ENCODE measurements around the gene MAN1A1. TPM values are rescaled to one million over a fixed set of nuclear protein-coding genes. Genes with fewer than 3 reads are reported as not detected.

Gene MAN1A1
- total RNA-seq, 2 experiments from 2014 or later: 13.7 to 13.9 TPM

DNA sequence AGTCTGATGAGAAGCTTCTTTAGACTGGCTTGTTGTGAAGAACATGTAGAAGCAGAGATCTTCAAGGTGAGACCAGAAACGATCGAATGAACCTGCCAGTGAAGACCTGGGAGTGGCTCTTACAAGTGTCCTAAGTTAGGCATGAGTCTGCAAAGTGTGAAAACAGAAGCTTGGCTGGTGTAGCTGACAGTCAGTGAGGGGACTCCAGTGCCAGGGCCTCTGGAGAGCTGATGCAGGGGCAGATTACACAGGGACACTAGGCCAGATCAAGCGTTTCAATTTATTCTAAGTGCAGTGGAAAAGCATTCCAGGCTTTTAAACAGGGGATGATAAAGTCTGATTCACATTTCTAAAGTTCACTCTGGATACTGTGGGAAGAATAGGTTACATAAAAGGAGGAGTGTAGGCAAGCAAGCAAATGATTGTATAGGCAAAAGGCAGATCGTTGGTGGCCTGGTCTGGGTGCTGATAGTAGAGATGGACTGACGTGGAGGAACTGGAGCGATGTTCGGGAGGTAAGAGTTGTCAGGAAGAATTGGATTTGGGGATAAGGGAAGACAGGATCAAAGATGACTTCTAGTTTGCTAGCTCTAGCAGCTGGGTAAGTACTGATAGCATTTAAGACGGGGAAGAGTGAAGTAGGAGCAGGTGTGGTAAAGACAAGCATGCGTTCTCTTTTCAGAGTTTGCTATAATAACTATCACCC lies 133.5 kb downstream of the MAN1A1 start:
- H3K4me1 Mint-ChIP-seq (ENCODE audit: low read depth): no peaks in the 10 kb centered on the region
- H3K36me3 Mint-ChIP-seq (ENCODE audit: low read depth): peaks cover 2% of the 10 kb centered on the region
- no peak overlapping the region for H3K4me3 Mint-ChIP-seq
- ATAC-seq (no peak), DNase-seq (no peak)
- H3K27ac Mint-ChIP-seq: no peak overlapping the region
- no peaks in the 10 kb centered on the region for H3K9me3 Mint-ChIP-seq (ENCODE audit: insufficient read depth)
- ChIA-PET CTCF (no interaction called here), POLR2A (no interaction called here)
- H3K27me3 Mint-ChIP-seq (ENCODE audit: low read depth): no peaks in the 10 kb centered on the region

DNA sequence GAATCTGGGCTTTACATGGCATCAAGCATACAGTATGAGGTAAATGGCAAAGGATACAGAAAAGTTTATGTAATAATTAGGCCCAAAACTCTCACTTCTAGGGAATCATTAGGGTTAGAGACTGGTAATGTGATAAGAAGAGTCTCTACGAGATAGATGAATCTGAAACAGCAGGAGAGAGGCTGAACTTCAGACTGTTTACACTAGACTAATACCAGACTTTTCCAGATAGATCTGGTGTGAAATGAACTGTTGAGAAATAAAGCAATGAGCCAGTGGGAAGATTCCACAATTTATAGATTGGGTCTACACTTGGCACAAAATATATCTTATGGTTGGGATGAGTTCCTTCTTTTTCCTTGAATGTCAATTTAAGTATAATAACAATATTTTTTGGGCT lies 134.3 kb downstream of the MAN1A1 start:
- H3K36me3 Mint-ChIP-seq (ENCODE audit: low read depth): peaks cover 2% of the 10 kb centered on the region
- DNase-seq: no peak
- ATAC-seq: no peak
- no peak overlapping the region for H3K27ac Mint-ChIP-seq
- H3K9me3 Mint-ChIP-seq (ENCODE audit: insufficient read depth): no peaks in the 10 kb centered on the region
- no peak overlapping the region for H3K4me3 Mint-ChIP-seq
- no peaks in the 10 kb centered on the region for H3K27me3 Mint-ChIP-seq (ENCODE audit: low read depth)
- CTCF ChIA-PET: no interaction called here
- POLR2A ChIA-PET: no interaction called here
- H3K4me1 Mint-ChIP-seq (ENCODE audit: low read depth): no peaks in the 10 kb centered on the region

GRCh38 chr6:119210596-119210995 lies 139.0 kb downstream of the MAN1A1 start:
- H3K4me1 Mint-ChIP-seq (ENCODE audit: low read depth): peaks cover 13% of the 10 kb centered on the region
- no peak overlapping the region for H3K27ac Mint-ChIP-seq
- no peaks in the 10 kb centered on the region for H3K27me3 Mint-ChIP-seq (ENCODE audit: low read depth)
- peaks cover 2% of the 10 kb centered on the region for H3K36me3 Mint-ChIP-seq (ENCODE audit: low read depth)
- no peaks in the 10 kb centered on the region for H3K9me3 Mint-ChIP-seq (ENCODE audit: insufficient read depth)
- CTCF ChIA-PET: interaction anchor here (1.0 to 1.2 kb wide), 2 partner anchors 100 to 141 kb away, joined by 3 read pairs; no protein-coding TSS in a partner anchor
- H3K4me3 Mint-ChIP-seq: no peak overlapping the region
- POLR2A ChIA-PET: no interaction called here
- DNase-seq (no peak), ATAC-seq (no peak)

DNA sequence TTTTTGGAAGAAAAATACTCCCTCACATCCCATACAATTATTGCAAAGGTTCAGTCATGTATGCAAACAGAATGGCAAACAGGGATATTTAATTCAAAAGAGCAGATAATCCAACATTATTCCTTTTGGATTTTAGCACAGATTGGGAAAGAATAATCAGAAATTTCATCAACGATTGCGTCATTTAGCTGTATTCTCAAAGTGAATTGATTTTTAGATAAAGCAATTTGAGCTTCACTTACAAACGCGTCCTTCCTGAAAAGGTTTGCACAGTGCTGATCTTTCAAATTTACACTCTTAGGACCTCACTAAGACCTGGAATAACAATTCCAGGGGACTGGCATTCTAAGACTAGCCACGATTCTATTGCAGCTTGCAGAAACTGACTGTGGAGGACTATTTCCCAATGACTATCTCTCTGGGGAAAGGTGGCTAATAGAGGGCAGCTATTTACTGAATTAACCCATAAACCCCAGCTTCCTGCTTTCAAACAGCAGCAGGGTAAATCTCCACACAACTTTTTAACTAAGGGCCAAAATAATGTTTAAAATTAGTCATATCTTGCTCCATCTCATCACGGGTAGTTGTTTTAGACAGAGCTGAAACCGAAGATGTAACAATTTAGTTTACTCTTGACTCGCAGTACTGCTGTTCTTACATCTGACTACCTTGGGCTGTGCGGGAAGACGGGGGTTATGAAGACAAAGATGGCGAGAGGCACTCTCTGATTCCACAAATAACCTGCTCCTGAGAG lies 139.9 kb downstream of the MAN1A1 start:
- Mint-ChIP-seq H3K27me3 (ENCODE audit: low read depth) (no peaks in the 10 kb centered on the region), H3K4me1 (ENCODE audit: low read depth) (peaks cover 13% of the 10 kb centered on the region), H3K4me3 (no peak overlapping the region), H3K9me3 (ENCODE audit: insufficient read depth) (no peaks in the 10 kb centered on the region), H3K27ac (no peak overlapping the region), H3K36me3 (ENCODE audit: low read depth) (peaks cover 2% of the 10 kb centered on the region)
- DNase-seq (no peak), ATAC-seq (no peak)
- CTCF ChIA-PET: interaction anchor here (0.7 to 1.2 kb wide), 4 partner anchors 9 to 142 kb away, joined by 3 to 4 read pairs (median 3); no protein-coding TSS in a partner anchor
- POLR2A ChIA-PET: no interaction called here

DNA sequence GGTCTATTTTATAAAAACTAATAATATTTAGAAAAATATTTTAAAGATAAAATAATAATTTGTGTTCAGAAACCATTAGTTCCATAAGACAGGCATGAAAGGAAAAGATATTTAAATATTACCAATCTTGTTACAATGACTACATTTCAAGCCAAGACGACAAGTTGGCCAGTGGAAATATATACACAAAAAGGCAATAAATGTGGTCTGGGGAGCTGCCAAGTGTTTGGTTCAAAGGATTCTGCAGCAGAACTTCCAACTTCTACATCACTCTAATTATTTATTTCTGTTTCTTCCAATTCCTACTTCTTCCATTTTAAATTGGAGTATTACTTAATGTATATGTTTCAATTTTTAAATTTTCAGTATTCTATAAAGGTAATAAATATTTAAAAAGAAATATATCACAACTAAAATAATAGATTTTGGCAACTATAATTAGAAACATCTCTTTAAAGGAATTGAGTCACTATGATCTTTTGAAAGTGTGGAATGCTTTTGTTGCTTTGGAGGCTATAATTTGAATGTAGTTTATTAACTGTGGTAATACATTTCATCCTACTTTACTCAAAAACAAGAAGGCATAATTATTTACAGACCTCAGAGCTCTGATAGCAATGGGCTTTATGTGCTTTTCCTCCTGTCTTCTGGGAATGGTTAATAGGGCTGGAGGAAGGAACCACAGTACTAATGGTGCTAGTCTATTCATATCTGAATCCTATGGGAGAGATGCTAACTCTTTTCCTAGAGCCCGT lies 141.4 kb downstream of the MAN1A1 start:
- POLR2A ChIA-PET: no interaction called here
- DNase-seq (no peak), ATAC-seq (no peak)
- Mint-ChIP-seq H3K27me3 (ENCODE audit: low read depth) (no peaks in the 10 kb centered on the region), H3K4me1 (ENCODE audit: low read depth) (peaks cover 13% of the 10 kb centered on the region), H3K27ac (no peak overlapping the region), H3K9me3 (ENCODE audit: insufficient read depth) (no peaks in the 10 kb centered on the region), H3K4me3 (no peak overlapping the region), H3K36me3 (ENCODE audit: low read depth) (peaks cover 8% of the 10 kb centered on the region)
- CTCF ChIA-PET: interaction anchor here (1.1 kb wide), 1 partner anchor 135 kb away, joined by 3 read pairs; no protein-coding TSS in a partner anchor

DNA sequence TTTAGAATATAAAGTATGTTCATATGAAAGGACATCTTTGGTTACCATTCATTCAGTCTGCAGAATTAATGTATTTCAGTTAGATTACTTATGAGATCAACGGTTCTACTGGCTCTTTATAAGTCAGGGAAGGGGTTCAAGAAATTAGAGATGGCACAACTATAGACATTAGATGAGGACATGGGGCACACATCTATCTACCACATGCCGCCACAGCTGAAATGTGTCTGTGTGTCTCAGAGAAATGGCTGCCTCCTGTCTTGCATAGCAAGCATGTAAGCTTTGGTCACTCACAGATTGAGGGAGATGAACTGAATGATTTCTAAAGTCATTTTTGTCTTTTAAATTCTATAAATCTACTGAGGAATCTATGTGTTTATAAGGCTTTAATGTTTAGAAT lies 142.2 kb downstream of the MAN1A1 start:
- POLR2A ChIA-PET: no interaction called here
- H3K36me3 Mint-ChIP-seq (ENCODE audit: low read depth): peaks cover 15% of the 10 kb centered on the region
- CTCF ChIA-PET: no interaction called here
- ATAC-seq: no peak
- H3K9me3 Mint-ChIP-seq (ENCODE audit: insufficient read depth): no peaks in the 10 kb centered on the region
- H3K27ac Mint-ChIP-seq: no peak overlapping the region
- H3K4me1 Mint-ChIP-seq (ENCODE audit: low read depth): peaks cover 13% of the 10 kb centered on the region
- no peak for DNase-seq
- no peaks in the 10 kb centered on the region for H3K27me3 Mint-ChIP-seq (ENCODE audit: low read depth)
- H3K4me3 Mint-ChIP-seq: no peak overlapping the region

GRCh38 chr6:119205911-119206618 lies 143.5 kb downstream of the MAN1A1 start:
- Mint-ChIP-seq H3K4me3 (no peak overlapping the region), H3K27me3 (ENCODE audit: low read depth) (no peaks in the 10 kb centered on the region), H3K27ac (no peak overlapping the region), H3K9me3 (ENCODE audit: insufficient read depth) (no peaks in the 10 kb centered on the region), H3K36me3 (ENCODE audit: low read depth) (peaks cover 13% of the 10 kb centered on the region), H3K4me1 (ENCODE audit: low read depth) (peaks cover 13% of the 10 kb centered on the region)
- POLR2A ChIA-PET: interaction anchor here (0.6 kb wide), 1 partner anchor 139 kb away, joined by 3 read pairs; no protein-coding TSS in a partner anchor
- ATAC-seq (no peak), DNase-seq (no peak)
- CTCF ChIA-PET: no interaction called here

- Mint-ChIP-seq H3K27ac (no peak overlapping the region), H3K36me3 (ENCODE audit: low read depth) (peaks cover 17% of the 10 kb centered on the region), H3K4me1 (ENCODE audit: low read depth) (peaks cover 13% of the 10 kb centered on the region), H3K4me3 (no peak overlapping the region), H3K27me3 (ENCODE audit: low read depth) (no peaks in the 10 kb centered on the region), H3K9me3 (ENCODE audit: insufficient read depth) (no peaks in the 10 kb centered on the region)
- ChIA-PET POLR2A (no interaction called here), CTCF (interaction anchor here (1.4 kb wide), 1 partner anchor 108 kb away, joined by 3 read pairs; no protein-coding TSS in a partner anchor)
- ATAC-seq (no peak), DNase-seq (no peak)
These were observed 144.8 kb downstream of the MAN1A1 start for GRCh38 chr6:119204719-119205118.

- Mint-ChIP-seq H3K4me3 (no peak overlapping the region), H3K27me3 (ENCODE audit: low read depth) (no peaks in the 10 kb centered on the region), H3K9me3 (ENCODE audit: insufficient read depth) (no peaks in the 10 kb centered on the region), H3K36me3 (ENCODE audit: low read depth) (peaks cover 22% of the 10 kb centered on the region), H3K4me1 (ENCODE audit: low read depth) (peaks cover 7% of the 10 kb centered on the region), H3K27ac (no peak overlapping the region)
- ChIA-PET POLR2A (no interaction called here), CTCF (no interaction called here)
- DNase-seq: no peak
- ATAC-seq: no peak
These were observed 148.1 kb downstream of the MAN1A1 start for GRCh38 chr6:119201480-119201879.

DNA sequence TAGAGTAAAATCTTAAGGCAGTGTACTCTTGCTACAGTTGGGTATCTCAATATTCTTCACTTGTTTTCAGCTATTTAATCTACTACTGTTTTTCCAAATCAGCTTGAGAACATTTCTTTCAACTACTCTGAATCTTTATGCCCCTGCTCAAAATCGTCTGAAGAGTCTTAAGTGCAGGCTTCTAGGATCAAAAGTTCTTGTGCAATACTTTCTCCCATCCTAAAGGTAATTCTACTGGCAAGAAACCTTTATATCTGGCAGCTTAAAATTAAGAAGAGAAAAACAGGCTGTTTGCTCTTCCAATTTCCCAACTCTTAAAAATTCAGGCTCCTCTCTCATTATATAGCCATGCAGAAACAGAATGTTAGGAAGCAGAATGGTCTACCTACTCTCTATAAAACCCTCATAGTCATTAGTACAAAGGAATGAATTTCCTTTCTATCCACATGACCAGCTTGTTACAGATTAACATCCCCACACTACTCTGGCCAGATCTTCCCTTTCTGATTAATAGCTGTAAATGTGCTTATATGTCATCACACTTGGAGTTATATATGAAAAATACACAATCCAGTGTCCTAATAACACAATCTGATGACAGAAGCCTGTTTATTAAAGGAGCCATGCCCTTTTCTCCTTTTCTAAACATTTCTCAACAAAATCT lies 148.9 kb downstream of the MAN1A1 start:
- no peaks in the 10 kb centered on the region for H3K27me3 Mint-ChIP-seq (ENCODE audit: low read depth)
- H3K9me3 Mint-ChIP-seq (ENCODE audit: insufficient read depth): no peaks in the 10 kb centered on the region
- no peak overlapping the region for H3K27ac Mint-ChIP-seq
- DNase-seq: no peak
- no peak overlapping the region for H3K4me3 Mint-ChIP-seq
- ChIA-PET CTCF (interaction anchor here (1.5 kb wide), 1 partner anchor 150 kb away, joined by 3 read pairs; no protein-coding TSS in a partner anchor), POLR2A (no interaction called here)
- H3K36me3 Mint-ChIP-seq (ENCODE audit: low read depth): peaks cover 22% of the 10 kb centered on the region
- no peak for ATAC-seq
- no peaks in the 10 kb centered on the region for H3K4me1 Mint-ChIP-seq (ENCODE audit: low read depth)

GRCh38 chr6:119197271-119197670 lies 152.3 kb downstream of the MAN1A1 start:
- no peak for ATAC-seq
- peaks cover 9% of the 10 kb centered on the region for H3K36me3 Mint-ChIP-seq (ENCODE audit: low read depth)
- no peak overlapping the region for H3K27ac Mint-ChIP-seq
- no peak for DNase-seq
- ChIA-PET CTCF (no interaction called here), POLR2A (no interaction called here)
- H3K9me3 Mint-ChIP-seq (ENCODE audit: insufficient read depth): no peaks in the 10 kb centered on the region
- H3K27me3 Mint-ChIP-seq (ENCODE audit: low read depth): no peaks in the 10 kb centered on the region
- no peak overlapping the region for H3K4me3 Mint-ChIP-seq
- no peaks in the 10 kb centered on the region for H3K4me1 Mint-ChIP-seq (ENCODE audit: low read depth)

Data from activated CD8-positive, alpha-beta T cell treated with anti-CD3 and anti-CD28 coated beads, Interleukin-2, amount 10 ng/mL, durations not matched to agents 7 days and 5 days (primary cell).